ENCODE measurements around the gene C6orf132.

GRCh38 chr6:42138630-42139619 is 3.5 kb downstream of the C6orf132 start:
- TF ChIP-seq POLR2AphosphoS5 (IDR thresholded peaks at IDR 0.05) (peak in 1 of 3 donors; percentile 12), POLR2A (IDR thresholded peaks at IDR 0.05) (no peak)
